SW 1271 (cell line): ENCODE data around the gene PBX3.

ENCODE experiments used
- DNase-seq, 2 experiments: peaks; one replicate each; lab custom pipeline; 2025; lab: John Stamatoyannopoulos, UW

PBX3 gene

DNA sequence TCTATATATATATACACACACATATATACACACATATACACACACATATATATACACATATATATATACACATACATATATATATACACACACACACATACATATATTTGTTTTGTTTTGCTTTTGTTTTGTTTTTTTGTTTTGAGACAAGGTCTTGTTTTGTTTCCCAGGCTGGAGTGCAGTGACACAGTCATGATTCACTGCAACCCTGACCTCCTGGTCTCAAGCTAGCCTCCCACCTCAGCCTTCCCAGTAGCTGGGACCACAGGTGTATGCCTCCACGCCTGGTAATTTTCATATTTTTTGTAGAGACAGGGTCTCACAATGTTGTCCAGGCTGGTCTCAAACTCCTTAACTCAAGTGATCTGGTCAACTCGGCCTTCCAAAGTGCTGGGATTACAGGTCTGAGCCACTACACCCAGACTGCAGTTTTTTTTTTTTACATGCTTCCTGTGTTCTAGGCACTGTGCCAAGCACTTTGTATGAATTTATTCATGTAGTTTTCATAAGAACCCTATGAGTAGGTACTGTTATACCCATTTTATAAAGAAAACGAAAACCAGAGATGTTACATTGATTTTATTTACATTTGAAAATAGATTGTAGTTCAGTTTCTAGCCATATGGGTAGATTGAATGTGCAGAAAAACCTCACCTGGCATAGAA is 120.7 kb downstream of the PBX3 start:
- no peak for DNase-seq

GRCh38 chr9:125878164-125878631 is 131.0 kb downstream of the PBX3 start:
- DNase-seq = no peak

- DNase-seq = no peak
These were observed 133.9 kb downstream of the PBX3 start for GRCh38 chr9:125881042-125881441.

- DNase-seq = no peak
These were observed 136.5 kb downstream of the PBX3 start for GRCh38 chr9:125883565-125884217.

GRCh38 chr9:125884218-125884595 is 137.0 kb downstream of the PBX3 start:
- DNase-seq = no peak

DNA sequence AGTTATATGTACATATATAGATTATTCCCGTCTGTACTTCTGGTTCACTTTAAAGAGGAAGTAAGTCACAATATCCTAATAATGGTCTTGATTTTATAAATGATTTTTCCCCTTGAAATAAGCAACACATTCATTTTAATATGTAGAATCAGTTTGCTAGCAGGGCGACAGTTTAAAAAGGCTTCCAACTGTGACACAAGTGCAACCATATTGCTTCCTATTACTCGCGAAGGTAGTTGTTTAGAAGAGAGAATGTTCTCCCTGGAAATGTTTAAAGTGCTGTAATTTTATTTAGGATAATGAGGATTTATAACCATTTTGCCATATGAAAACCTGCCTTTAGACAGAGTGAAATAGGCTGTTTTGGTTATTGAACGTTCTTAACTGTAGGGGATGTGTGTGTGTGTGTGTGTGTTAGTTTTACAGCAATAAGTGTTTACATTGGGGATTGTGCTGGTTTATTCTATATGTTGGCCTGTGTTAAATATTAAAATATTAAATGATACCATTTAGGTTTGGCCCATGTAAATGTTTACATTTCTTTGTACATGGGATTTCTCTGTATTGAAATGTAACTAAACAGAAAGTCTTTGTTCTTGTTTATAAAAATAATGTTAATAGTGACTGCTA is 138.3 kb downstream of the PBX3 start:
- DNase-seq = no peak

DNA sequence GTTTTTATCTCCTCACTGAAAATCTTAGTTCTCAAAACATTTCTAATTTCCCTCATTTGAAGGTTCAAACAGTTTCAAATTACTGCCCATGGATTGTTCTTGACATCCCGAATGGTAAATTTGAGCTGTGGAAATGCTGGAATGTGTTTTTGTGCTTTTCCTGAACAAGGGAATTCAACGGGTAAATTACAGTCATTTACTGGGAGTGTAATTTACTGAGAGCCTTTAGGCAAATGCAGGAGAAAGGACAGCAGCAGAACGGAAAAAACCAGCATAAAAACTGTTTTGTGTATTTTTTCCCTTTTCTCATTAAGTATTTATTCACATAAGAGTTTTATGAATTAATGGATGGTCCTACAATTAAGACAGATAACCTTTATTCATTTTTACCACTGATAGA is 139.2 kb downstream of the PBX3 start:
- DNase-seq = no peak

DNA sequence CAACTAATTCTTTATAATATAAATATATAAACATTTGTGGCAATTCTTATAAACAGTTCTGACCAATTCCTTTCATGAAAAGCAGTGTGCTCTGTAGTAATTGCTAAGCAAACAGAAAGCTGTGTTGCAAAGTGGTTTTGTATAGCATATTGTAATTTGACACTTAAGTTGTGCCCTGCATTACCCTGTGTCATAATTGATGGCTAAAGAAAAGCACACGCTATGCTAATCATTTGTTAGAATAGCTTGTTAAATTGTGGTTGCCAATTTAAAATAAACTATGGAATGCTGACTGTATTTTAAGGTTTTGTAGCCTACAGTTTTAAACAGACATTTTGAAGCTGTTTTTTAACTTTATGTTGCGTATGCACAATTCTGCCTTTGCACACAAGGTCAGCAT is 140.0 kb downstream of the PBX3 start:
- DNase-seq = no peak

GRCh38 chr9:125888211-125888610 is 141.0 kb downstream of the PBX3 start:
- no peak for DNase-seq

- DNase-seq = no peak
These were observed 141.9 kb downstream of the PBX3 start for GRCh38 chr9:125889112-125889475.

- no peak for DNase-seq
These were observed 142.6 kb downstream of the PBX3 start for GRCh38 chr9:125889476-125890419.

GRCh38 chr9:125890826-125891225 is 143.7 kb downstream of the PBX3 start:
- no peak for DNase-seq

GRCh38 chr9:125893277-125893676 is 146.1 kb downstream of the PBX3 start:
- DNase-seq = no peak

DNA sequence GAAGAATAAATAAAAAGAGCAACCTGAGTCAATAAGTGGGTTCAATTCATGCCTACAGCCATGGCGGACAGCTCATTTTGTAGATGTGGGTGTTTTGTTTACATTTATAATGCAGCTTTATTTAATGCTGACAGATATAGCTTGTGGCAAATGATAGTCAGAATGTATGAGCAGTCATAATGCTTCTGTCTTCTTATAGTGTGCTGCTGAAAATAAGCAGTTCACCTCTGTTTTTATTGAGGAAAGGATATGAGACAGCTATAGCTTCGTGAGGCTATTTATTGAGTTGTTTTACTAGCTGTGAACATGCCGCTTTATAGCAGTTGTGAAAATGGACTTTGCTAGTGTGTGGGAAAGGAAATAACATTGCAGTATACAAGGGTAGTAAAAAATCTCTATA is 147.4 kb downstream of the PBX3 start:
- no peak for DNase-seq

GRCh38 chr9:125896404-125896803 is 149.2 kb downstream of the PBX3 start:
- DNase-seq = no peak

GRCh38 chr9:125896964-125897363 is 149.8 kb downstream of the PBX3 start:
- DNase-seq = no peak

DNA sequence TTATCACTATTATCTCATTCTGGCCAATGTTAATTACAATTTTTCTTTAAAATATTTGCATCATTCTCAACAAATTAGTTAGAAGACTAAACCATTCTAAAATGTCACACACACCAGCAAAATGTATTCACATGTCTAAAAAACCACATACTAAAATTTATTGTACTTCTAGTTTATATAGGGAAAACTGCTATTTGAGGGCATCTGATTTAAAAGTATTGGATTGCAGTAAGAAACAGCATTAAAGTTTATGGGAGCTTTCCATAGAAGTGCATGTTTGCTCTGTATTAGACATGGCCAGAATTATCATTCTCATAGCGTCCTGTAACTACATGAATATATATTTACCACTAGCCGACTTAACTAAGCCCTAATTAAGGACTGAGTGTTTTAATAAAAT is 150.3 kb downstream of the PBX3 start:
- DNase-seq = no peak

GRCh38 chr9:125902214-125902613 is 155.0 kb downstream of the PBX3 start:
- DNase-seq = no peak

- no peak for DNase-seq
These were observed 155.8 kb downstream of the PBX3 start for GRCh38 chr9:125902831-125903512.

DNA sequence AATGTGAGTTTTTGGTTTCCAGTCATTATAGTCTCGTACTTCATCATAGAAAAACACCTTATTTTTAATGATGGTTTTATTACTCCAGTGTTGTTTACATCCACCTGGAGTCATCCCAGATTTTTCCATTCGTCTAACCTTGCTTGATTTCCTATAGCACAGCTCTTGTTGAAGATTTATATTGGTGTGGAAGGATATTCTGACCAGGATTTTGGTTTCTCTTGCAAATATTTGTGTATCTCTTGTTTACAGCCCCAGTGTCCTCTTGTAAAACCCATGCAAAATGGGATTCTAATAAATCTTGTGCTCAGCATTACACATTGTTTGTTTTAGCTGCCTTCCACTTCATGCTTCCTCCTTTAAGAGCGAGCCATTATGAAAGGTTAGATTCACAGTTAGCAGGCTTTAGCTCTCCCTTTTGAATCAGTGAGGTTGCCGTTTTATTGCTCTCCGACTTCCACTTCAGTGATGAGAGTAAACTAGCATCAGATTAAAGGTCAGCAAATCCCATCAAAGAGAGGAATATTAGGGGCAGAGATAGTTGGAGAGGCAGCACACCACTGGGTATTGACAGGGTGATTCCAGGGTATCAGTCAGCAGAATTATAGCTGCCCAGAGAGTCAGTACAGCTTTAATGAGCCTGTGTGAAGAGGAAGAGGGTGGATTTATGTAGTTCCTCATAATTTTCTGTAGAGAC is 157.1 kb downstream of the PBX3 start:
- DNase-seq = no peak

DNA sequence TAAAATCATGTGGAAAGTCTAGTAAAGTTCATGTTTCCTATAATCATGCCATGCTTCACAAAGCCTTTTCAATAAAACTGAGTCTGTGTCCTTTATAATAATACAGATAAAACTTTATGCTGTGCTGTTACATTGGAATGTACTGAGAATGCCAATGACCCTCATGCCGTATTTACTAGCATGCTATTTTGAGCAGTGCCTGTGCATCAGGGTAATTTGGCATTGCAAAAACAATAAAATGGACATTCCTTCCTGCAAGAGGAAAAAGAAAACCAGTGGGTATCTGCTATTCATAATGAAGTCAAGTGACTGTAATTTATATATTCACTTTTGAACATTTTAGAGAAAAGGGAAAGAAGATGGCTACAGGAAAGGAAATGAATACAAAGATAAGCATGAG is 159.0 kb downstream of the PBX3 start:
- no peak for DNase-seq
